Heart left ventricle (tissue), 13 donors: ENCODE data around the gene RHPN2.

ENCODE experiments used
- CTCF ChIP-seq, 12 donors: fragments of 200-600 bp; sonication (generic) in 4 of 12; IDR thresholded peaks; one replicate each; pipeline versions ENCODE4 v1.5.0 to v1.8.0; 2018 to 2022; ENCODE audit warnings: antibody characterized with exemption in 12 of 12, mild to moderate bottlenecking in 5 of 12
- POLR2A ChIP-seq, 2 donors: fragments of 450-650 bp; IDR thresholded peaks; one replicate each; pipeline ENCODE4 v1.6.1; 2017; ENCODE audit warnings: antibody characterized with exemption in 2 of 2, mild to moderate bottlenecking in 2 of 2, moderate library complexity in 2 of 2
- donor health status: ischemic (EF 13 %, LVEDD 7.1; RV severe dilation, severe dysfunction).
- donor health status: DM: no; HTN: yes; CAD: no.
- donor health status: DM: no; HTN: no; CAD: no.
- donor health status: ischemic (EF 25% LVEDD 6.9; RV normal size, moderate dysfunction).
- donor health status: ischemic (EF 25% LVEDD 5.7; RV mildly dilated, moderate dysfunction).
- donor health status: ischemic (EF 35%, LVEDD 5.7; RV mildly dilated, moderate dysfunction).
- donor health status: nonischemic (EF 11% LVEDD 7.7; RV severe dilation, severe dysfunction).
- donor health status: DM: yes; HTN: yes; CAD: no.
- donor health status: PGD.
- donor health status: ischemic (EF 29% LVEDD 5.4; RV normal size, mild dysfunction).
- donor health status: nonischemic (EF 23%, LVEDD 6.1; RV moderate dilation, normal function).

- no peak for TF ChIP-seq POLR2A (IDR thresholded peaks at IDR 0.05)
- no peak for TF ChIP-seq CTCF (IDR thresholded peaks at IDR 0.05)
Measured at GRCh38 chr19:33086955-33087354, 22.3 kb upstream of the RHPN2 start.
